NCI-H345 treated with DMSO at 0.1 percent for 48 hours (cell line): ENCODE data around the gene KLF5.
"Not testable (repeated sequence)": the region's sequence is repeated elsewhere in the genome, so short reads cannot be mapped to it uniquely, and the experiment has no call there.

Experiments
- DNase-seq: peaks from one replicate; lab custom pipeline; 2025; ENCODE audit not compliant: unreplicated experiment; lab: John Stamatoyannopoulos, UW

Gene KLF5

DNA sequence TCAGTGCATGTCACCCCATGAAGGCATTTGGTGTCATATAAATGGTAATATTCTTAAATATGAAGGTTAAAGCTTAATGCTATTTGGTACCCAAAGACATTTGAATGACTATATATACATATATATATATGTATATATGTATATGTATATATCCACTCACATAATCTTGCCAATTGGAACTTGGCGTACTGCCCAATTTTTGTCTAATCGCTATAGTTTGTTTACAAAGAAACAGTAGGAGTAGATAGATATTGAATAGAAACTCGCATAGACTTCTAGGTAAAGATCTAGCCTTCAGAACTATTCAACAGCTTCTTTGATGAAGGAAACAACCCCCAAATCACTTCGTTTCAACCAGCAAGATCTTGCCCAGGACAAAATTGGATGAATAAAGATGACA, 24.1 kb downstream of the KLF5 start:
- no peak for DNase-seq

DNA sequence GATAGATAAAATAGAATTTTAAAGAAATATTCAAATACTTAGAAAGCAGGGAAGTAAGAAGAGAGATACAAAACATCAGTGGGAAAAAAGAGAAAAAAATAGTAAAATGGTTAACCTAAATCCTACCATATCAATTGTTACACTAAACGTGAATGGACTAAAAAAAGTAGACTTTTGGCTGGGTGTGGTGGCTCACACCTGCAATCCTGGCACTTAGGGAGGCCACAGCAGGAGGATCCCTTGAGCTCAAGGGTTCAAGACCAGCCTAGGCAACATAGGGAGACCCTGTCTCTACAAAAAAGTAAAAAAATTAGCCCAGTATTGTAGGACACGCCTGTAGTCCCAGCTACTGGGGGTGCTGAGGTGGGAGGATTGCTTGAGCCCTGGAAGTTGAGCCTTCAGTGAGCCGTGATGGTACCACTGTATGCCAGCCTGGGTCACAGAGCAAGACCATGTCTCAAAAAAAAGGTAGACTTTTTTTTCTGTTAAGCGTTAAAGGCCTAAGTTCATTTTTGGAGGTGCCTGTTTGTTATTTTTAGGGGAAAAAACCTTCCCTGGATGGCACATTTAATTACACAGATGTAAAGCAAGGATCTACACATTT, 29.6 kb downstream of the KLF5 start:
- no peak for DNase-seq

DNA sequence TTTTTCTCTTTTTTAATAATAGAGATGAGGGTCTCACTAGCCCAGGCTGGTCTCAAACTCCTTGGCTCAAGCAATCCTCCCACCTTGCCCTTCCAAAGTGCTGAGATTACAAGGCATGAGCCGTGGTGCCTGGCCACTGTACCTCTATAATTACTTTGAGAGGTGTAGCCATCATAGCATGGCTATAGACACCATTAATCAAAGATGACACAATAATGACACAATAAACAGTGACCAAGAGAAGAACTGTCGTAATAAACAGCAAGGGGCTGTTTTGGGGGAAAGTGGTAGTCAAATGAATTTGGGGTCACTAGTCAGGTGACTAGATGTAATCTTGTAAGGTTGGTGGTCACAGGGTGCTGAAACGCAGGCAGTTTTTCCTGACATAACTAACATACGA, 30.4 kb downstream of the KLF5 start:
- DNase-seq = no peak

DNA sequence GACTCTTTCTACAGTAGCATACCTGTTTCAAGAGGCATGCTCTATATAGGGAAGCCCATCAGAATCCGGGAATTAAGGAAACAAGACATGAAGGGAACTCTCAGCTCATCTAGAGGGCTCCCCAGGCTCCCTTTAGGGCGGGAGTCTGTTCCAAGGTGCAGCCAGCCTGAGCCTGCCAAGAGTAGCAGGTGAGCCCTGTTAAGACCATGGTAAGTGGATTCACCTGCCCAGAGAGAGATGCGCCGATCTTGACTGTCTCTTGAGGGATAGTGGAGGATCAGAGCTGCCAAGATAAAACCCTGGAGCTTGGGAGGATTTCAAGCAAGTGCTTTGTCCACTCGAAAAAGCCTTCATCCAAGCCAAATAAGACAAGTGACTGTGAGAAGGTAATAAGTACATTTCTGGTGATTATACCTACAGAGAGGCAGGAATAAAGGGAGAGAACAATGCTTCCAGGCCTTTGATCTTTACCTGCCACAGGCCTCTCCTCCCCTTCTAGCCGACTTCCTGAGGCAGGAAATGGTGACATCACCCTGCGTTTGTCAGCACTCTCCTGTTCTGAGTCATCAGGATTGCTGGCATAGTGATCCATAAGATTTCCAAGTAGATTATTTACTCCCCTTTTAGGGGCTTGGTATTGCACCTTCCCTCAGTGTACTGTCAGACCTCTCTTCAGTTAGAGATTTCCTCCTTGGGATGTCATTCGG, 31.5 kb downstream of the KLF5 start:
- DNase-seq = peak; percentile 13

DNA sequence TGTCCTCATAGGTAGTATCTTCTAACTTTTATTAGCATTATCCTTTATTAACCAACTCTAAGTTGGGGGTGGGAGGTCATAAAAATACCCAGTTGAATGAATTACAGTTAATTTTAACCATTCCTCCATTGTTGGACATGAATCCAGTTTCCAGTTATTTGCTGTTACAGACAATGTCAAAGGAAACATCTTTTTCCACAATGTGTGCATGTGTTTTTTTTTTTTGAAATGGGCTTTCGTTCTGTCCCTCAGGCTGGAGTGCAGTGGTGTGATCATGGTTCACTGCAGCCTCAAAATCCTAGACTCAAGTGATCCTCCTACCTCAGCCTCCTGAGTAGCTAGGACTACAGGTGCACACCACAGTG, 32.0 kb downstream of the KLF5 start:
- DNase-seq = no peak

DNA sequence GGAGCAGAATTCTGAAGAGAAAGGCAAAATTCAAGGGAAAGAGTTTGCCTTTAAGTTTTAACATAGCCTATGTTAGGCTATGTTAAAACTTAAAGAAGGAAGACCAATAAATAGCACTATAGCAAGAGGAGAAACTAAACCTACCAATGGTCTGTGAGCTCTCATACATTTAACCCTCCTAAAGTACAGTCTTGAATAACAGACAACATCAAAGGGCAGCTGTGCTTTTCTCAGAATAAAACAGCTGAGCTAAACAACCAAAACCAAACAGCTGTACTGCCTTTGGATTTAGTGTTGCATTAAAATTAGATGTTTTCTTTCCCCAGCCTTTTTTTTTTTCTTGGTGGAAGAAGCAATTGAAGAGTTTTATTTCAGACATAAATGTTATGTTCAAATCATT, 34.0 kb downstream of the KLF5 start:
- DNase-seq = no peak

DNA sequence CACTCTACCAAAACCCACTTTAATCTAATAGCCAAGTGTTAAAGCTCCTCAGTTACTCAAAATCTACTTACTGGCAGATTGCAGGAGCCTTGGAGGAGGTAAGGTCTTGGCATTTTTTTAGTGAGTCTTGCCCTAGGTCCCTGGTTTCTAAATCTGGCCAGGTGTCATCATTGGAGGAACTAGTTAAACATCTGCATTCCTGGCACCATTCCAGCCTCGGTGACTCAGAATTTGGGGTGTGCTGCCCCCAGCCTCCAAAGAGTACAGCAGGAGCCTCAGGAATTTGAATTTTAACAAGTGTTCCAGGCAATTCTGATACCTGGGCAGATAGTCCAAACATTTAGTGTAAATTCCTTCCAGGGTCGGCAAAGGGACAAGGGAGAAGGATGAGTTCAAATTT, 37.4 kb downstream of the KLF5 start:
- no peak for DNase-seq

DNA sequence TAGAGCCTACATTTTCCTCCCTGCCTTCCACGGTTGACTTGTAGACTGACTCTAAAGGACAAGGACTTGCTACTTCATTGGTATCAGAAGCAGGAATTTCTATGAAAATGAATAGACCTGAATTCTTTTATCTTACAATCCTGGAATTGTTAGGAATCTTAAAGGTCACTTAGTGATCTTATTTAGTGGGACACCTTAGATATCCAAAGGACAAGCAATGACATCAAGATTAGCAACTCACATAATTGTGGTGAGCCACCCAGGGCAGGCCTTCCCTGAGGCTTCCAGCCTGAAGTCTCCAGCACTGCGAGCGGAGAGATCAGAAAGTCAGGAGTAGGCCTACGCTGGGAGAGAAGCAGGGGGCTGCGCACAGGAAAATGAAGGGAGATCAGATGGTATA, 37.8 kb downstream of the KLF5 start:
- DNase-seq = no peak

DNA sequence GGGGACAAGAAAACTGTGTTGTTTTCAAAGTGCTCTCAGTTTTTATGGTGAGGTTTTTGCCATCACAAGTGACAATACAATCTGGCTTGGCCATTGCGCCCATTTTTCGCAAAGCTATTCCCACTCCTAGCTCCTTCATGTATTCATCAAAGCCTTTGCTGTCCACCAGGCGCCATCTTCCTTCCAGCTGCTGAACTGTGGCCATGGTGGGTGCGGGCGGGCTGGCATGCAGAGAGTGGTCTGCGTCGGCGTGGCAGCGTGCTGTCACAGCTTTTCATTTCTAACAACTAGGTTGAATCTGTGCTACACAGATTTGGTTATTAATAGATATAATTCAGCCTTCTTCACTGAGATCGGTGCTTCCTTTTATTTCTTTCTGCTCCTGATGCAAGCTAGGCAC, 42.0 kb downstream of the KLF5 start:
- DNase-seq = not testable (repeated sequence)

DNA sequence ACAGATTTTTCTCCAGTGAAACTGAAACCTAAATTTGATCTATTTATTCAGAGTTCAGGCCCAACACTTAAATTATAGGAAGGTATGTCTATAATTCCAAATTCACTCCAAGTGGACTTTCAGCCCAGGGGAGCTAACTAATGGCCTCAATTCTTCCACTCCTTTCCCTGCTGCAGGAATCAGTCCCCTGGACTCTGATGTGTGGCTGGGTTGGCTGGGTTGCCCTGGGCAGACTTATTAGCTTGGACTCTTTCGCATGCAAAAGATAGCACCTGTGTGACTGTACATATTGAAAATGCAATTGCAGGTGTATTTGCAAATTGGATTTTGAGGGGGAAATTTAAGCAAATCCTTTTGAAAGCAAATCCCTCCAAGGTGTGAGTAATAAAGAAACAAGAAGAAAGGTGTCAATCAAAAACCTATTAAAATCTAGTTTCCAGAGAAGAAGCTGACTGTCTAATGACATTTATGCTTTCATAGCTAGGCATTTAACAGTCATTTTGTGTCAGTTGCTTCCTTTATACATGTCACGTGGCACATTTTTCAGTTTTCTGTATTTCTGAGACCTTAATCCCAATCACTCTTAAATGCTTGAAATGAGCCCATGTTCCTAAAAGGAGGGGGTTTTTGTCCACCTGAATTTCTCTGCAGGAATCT, 42.7 kb downstream of the KLF5 start:
- no peak for DNase-seq

DNA sequence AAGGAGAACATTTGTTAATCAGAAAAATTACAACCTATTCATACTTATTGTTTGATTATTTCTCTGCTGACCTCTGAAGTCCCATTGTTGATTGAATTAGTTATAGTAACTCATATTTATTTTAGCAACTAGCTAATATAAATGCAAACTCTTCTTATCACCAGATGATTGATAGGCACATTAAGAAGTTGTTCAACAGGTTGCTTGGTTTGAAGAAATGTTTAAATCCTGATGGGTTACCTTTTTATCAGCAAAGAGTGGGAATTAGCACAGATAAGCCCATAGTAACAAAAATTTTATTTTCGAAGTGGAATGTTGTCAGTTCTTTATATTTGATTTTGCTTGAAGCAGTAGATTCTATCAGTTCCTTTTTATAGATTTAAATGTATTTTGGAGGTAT, 44.4 kb downstream of the KLF5 start:
- no peak for DNase-seq

DNA sequence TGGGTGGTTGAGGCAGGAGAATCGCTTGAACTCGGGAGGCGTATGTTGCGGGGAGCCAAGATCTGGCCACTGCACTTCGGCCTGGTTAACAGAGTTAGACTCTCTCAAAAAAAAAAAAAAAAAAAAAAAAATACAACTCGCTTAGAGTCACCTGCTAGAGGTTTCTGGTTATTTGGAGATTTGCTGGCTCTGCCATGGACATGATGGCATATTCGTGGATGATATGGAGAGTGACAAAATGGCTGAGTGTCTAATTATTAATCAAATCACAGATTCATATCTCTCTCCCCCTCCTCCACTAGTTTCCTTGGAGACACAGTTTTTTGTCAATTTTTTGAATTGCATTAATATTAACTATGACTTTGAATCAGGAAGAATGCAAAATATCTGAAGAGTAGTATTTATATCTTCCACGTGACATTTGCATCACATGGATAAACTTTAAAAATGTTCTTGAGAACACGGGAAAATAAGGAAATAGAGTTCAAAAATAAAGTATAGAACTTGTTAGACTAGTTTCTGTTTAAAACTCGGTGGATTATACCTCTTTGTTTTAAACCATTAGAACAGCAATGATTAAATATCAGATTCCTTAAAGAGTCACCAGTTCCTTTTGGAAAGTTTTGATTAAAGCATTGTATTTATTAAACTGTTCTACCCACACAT, 47.8 kb downstream of the KLF5 start:
- DNase-seq = no peak

DNA sequence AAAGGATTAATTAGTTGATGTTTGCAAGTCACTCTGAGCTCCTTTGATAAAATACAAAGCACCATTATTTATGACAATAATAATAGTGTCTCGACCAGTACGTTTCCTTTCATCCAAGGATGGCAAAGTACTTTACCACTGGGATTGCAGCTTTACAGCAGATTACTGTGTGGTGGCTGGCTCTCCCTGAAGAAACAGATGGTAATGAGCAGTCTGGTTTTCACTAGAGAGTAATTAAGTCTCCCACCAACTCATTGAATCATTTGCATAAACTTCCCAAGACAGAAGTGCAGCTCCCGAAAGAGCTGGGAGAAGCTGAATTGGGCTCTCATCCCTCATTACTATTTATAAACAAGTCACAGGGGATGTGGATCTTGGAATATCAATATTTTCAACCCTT, 48.7 kb downstream of the KLF5 start:
- DNase-seq = no peak

DNA sequence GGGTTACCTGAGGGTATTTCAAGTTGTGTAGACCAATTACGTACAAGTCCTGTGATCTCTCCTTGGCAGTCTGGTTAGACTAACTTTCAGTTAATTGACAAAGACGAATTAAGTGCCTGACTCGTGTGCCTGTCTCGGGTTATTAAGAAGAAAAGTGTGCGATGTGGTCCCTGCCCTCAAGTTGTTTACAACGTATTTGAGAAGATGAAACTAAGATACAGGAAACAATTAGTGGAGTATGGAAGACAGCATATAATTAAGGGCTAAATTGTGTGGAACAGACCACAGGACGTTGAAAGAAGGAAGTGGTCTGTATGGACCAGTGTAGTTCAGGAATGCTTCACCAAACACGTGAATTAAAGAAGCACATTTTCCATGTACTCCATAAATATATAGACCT, 49.2 kb downstream of the KLF5 start:
- DNase-seq = no peak

DNA sequence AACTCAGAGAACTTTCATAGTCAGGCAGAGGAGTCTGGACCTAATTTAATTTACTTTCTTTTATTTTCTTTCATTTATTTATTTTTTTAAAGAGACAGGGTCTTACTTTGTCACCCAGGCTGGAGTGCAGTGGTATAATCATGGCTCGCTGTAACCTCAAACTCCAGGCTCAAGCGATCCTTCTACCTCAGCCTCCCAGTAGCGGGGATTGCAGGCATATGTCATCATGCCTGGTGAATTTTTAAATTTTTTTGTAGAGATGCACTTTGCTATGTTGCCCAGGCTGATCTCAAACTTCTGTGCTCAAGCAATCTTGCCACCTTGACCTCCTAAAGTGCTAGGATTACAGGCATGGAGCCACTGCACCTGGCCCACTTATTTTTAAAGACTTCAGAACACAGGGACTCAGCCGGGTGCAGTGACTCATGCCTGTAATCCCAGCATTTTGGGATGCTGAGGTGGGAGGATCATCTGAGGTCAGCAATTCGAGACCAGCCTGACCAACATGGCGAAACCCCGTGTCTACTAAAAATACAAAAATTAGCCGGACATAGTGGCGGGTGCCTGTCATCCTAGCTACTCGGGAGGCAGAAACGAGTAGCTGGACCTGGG, 50.6 kb downstream of the KLF5 start:
- DNase-seq = no peak

DNA sequence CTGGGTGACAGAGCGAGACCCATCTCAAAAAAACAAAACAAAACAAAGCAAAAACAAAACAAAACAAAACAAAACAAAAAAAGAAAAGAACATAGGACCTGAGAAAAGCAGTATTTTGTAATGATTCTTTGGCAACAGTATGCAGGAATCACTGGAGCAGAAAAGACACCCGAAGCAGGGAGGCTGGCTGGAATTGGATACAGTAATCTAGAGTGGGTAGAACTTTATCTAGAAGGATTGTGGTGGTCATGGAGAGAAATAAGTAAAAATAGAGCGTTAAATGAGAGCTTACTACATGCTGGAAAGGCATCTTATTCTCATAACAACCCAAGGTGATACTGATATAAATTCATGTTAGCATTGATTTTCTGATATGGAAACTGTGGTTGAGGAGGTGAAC, 51.2 kb downstream of the KLF5 start:
- no peak for DNase-seq

DNA sequence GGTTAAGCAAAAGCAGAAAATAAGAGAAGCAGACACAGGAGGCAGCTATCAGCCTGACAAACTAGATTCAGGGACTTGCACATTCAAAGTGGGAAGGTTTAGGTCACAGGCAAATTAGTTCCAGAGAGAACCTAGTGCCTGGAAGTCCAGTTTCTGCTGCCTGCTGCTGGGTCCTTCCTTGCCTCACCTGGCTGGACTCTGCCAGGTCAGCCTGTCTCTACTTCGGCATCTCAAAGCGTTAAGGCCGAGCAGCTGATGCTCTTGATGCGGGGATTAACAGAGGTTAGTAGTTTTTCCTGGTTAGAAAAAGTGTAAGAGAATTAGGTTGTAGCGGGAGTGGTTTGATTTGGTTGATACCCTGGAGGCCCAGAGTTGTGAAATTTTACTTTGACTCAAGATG, 52.0 kb downstream of the KLF5 start:
- no peak for DNase-seq

DNA sequence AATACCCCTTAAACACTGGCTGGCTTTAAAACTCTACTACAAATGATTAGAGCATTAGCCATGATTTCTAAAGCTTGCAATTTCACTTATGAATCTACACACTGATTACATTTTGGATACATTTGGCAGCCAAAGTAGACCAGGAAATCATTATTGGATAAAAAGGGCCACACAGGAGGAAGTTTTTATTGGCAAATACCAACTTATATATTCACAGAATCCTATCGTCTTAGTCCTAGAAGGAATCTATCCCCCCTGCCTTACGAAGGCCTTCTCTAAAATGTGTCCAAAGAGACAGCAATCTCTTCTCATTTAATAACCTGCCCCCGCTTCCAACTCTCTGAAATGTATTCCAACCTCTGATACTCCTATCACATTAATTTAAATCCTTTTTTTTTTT, 52.5 kb downstream of the KLF5 start:
- no peak for DNase-seq

DNA sequence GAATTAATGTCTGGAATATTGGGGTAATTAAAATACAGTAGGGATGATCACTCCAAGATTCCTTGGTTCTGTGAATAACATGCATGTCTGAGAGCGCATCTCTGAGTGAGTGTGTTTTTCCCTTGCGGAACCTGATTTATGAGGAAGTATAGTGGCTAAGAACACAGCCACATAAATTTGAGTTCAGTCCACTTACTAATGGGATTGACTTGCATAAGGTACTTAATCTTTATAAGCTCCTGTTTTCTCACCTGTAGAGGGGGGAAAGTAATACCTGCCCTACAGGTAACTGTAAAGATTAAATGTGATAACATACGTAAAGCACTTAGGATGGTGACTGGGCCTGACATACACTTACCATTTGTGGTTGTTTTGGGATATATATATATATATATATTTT, 60.8 kb downstream of the KLF5 start:
- DNase-seq = no peak
